Uterus (tissue), 4 donors: Measurements from ENCODE around the gene ZNF285. TPM values are rescaled to one million over a fixed set of nuclear protein-coding genes. Genes with fewer than 3 reads are reported as not detected.

Experiments
- total RNA-seq, 4 donors: library from RNA; depleted of rRNA in 3 of 4; stranded (reverse); fragments of >200 nt in 3 of 4; gene quantifications; one replicate each; pipeline versions ENCODE4 v1.1.0 to v1.2.4, GENCODE V29; 2014 to 2023
- donor health status: DM: yes; HTN: yes; CAD: no.

Gene ZNF285
- total RNA-seq, 4 donors from 2014 or later = 0.29 to 25.9 (median 9.2) TPM

Other genes starting within 250 kb of the ZNF285 start
- 10 to 100 TPM in 3 of 4 donors, 1 to 10 TPM in 1; 6.8 to 46.3 (median 21.4) TPM for gene ZNF226, start 236.5 kb downstream of the ZNF285 start, total RNA-seq
- 10 to 100 TPM; 19.7 to 43.8 (median 29.2) TPM for gene ZNF227, start 189.1 kb downstream of the ZNF285 start, total RNA-seq
- 1 to 10 TPM in 1 of 4 donors, under 1 TPM in 1, not detected in 2; 0.55 to 1.7 TPM for gene ZNF233, start 141.7 kb downstream of the ZNF285 start, total RNA-seq
- gene ZNF235, start 96.6 kb downstream of the ZNF285 start, total RNA-seq = 10 to 100 TPM in 1 of 4 donors, 1 to 10 TPM in 3; 4.1 to 17.4 (median 9.0) TPM
- gene ZNF112, start 44.9 kb downstream of the ZNF285 start, total RNA-seq = 10 to 100 TPM in 1 of 4 donors, 1 to 10 TPM in 3; 3.3 to 23.2 (median 7.3) TPM
- 10 to 100 TPM in 1 of 4 donors, 1 to 10 TPM in 3; 1.0 to 23.7 (median 2.4) TPM for gene ZNF229, start 46.9 kb upstream of the ZNF285 start, total RNA-seq
- gene ZNF180, start 98.9 kb upstream of the ZNF285 start, total RNA-seq = 10 to 100 TPM in 2 of 4 donors, 1 to 10 TPM in 2; 2.6 to 23.4 (median 11.2) TPM
- 1 to 10 TPM in 1 of 4 donors, under 1 TPM in 1, not detected in 2; 0.40 to 2.9 TPM for gene CEACAM20, start 128.1 kb upstream of the ZNF285 start, total RNA-seq
- gene IGSF23, start 212.0 kb upstream of the ZNF285 start, total RNA-seq = not detected
- gene PVR, start 242.3 kb upstream of the ZNF285 start, total RNA-seq = 10 to 100 TPM in 3 of 4 donors, 1 to 10 TPM in 1; 7.9 to 45.3 (median 28.0) TPM